CD4-positive, alpha-beta T cell (primary cell): ENCODE data around the gene COX19. TPM values are rescaled to one million over a fixed set of nuclear protein-coding genes. Genes with fewer than 3 reads are reported as not detected.

ENCODE experiments used
- ATAC-seq: fragments of 200-7000 bp; cut with Tn5 transposase; one replicate; pipeline ENCODE4 v1.10.0; 2022; ENCODE audit warnings: mild to moderate bottlenecking; ENCODE audit not compliant: poor library complexity
- CTCF ChIA-PET: fragments of 350-600 bp; sonication (Branson Sonifier 250); formaldehyde crosslinking; loops from one replicate; lab custom pipeline; 2021; ENCODE audit warnings: antibody characterized with exemption, inconsistent platforms; lab: Charles Lee
- POLR2A ChIA-PET: fragments of 350-600 bp; sonication (Branson Sonifier 250); formaldehyde crosslinking; loops from one replicate; lab custom pipeline; 2021; ENCODE audit warnings: antibody characterized with exemption, inconsistent platforms; lab: Charles Lee
- DNase-seq, 14 experiments: peaks; one replicate each; pipeline ENCODE4 v3.0.0-alpha.2; 2013 to 2020; ENCODE audit warnings: mixed read lengths in 2 of 14
- H3K27ac ChIP-seq, 2 donors: one replicate each; pipeline versions ENCODE4 v1.5.1 to v1.7.0; 2013; ENCODE audit warnings: low read length in 2 of 2, low read depth in 1 of 2, mild to moderate bottlenecking in 1 of 2
- H3K27me3 ChIP-seq, 2 experiments: 1 replicate in 1 of 2; 2 replicates in 1 of 2; pipeline versions ENCODE4 v1.6.1 to v1.7.0; 2013; ENCODE audit warnings: low read length in 2 of 2, control low read depth in 1 of 2, mild to moderate bottlenecking in 1 of 2, moderate library complexity in 1 of 2; ENCODE audit not compliant: insufficient read depth in 2 of 2, control insufficient read depth in 1 of 2
- H3K36me3 ChIP-seq: one replicate; pipeline ENCODE4 v1.6.1; 2013; ENCODE audit warnings: low read length, control low read depth; ENCODE audit not compliant: insufficient read depth
- H3K4me1 ChIP-seq: one replicate; pipeline ENCODE4 v1.6.1; 2013; ENCODE audit warnings: low read length, control low read depth; ENCODE audit not compliant: insufficient read depth
- H3K4me3 ChIP-seq: one replicate; pipeline ENCODE4 v1.5.1; 2013; ENCODE audit warnings: mild to moderate bottlenecking, low read length, moderate library complexity
- H3K9me3 ChIP-seq, 2 experiments: 1 replicate in 1 of 2; 2 replicates in 1 of 2; pipeline versions ENCODE4 v1.6.1 to v1.7.0; 2013; ENCODE audit warnings: low read length in 2 of 2, mild to moderate bottlenecking in 2 of 2, control low read depth in 1 of 2, moderate library complexity in 1 of 2; ENCODE audit not compliant: control insufficient read depth in 1 of 2, insufficient read depth in 1 of 2
- H3K27ac Mint-ChIP-seq: one replicate; pipeline ENCODE4 v1.8.0; 2020; ENCODE audit warnings: mixed read lengths
- H3K27me3 Mint-ChIP-seq: one replicate; pipeline ENCODE4 v1.8.0; 2021; ENCODE audit warnings: mixed read lengths
- H3K36me3 Mint-ChIP-seq: one replicate; pipeline ENCODE4 v1.8.0; 2021; ENCODE audit warnings: low read depth, mixed read lengths
- H3K4me1 Mint-ChIP-seq: one replicate; pipeline ENCODE4 v1.8.0; 2021; ENCODE audit warnings: low read depth, mixed read lengths
- H3K4me3 Mint-ChIP-seq: one replicate; pipeline ENCODE4 v1.8.0; 2020; ENCODE audit warnings: mild to moderate bottlenecking, mixed read lengths
- H3K9me3 Mint-ChIP-seq: one replicate; pipeline ENCODE4 v1.8.0; 2020; ENCODE audit warnings: mixed read lengths
- CTCF ChIP-seq: fragments of 200-600 bp; IDR thresholded peaks from one replicate; pipeline ENCODE4 v1.8.0; 2022; ENCODE audit warnings: antibody characterized with exemption, mild to moderate bottlenecking
- intact Hi-C, 2 experiments: fragments of 100-400 bp; cut with DNase I in 1 of 2; cut with micrococcal nuclease in 1 of 2; formaldehyde crosslinking; loops; one replicate each; pipeline versions ENCODE4 v1.15.1 to v1.9.0; 2023 to 2025; cut with DNase I, micrococcal nuclease
- total RNA-seq, 174 experiments: library from RNA in 2 of 174; stranded (reverse) in 2 of 174; gene quantifications; one replicate each; pipeline ENCODE4 v1.2.3 and lab custom pipeline; 2021 to 2026

COX19 gene
- total RNA-seq, 2 experiments from 2014 or later = 47.7 to 51.8 TPM

- no peak for ATAC-seq
- intact Hi-C loops = no loop called here
- ChIA-PET CTCF (interaction anchor here (2.3 kb wide), 1 partner anchor 48 kb away, joined by 5 read pairs; no protein-coding TSS in a partner anchor), POLR2A (no interaction called here)
- Histone ChIP-seq H3K36me3 (peaks cover 10% of the 10 kb centered on the region), H3K27me3 (no peaks in the 10 kb centered on the region), H3K4me1 (peaks cover 21% of the 10 kb centered on the region), H3K4me3 (no peak overlapping the region), H3K27ac (no peak overlapping the region), H3K9me3 (peaks cover 11 to 54% of the 10 kb centered on the region in 2 experiments)
- TF ChIP-seq CTCF = no peak
- Mint-ChIP-seq H3K27me3 (no peaks in the 10 kb centered on the region), H3K9me3 (no peaks in the 10 kb centered on the region), H3K4me3 (no peak overlapping the region), H3K36me3 (peaks cover 23% of the 10 kb centered on the region), H3K27ac (no peak overlapping the region), H3K4me1 (peaks cover 8% of the 10 kb centered on the region)
- DNase-seq = peak in 1 of 14 experiments; percentile 3
Observed at GRCh38 chr7:1018334-1018695, 43.0 kb upstream of the COX19 start.

GRCh38 chr7:1017586-1018333 is 42.4 kb upstream of the COX19 start:
- TF ChIP-seq CTCF = no peak
- H3K9me3 Mint-ChIP-seq = no peaks in the 10 kb centered on the region
- ChIA-PET CTCF (interaction anchor here (2.3 kb wide), 1 partner anchor 48 kb away, joined by 5 read pairs; no protein-coding TSS in a partner anchor), POLR2A (no interaction called here)
- peaks cover 10% of the 10 kb centered on the region for H3K36me3 ChIP-seq
- DNase-seq = no peak
- H3K27ac Mint-ChIP-seq = no peak overlapping the region
- peaks cover 11 to 49% of the 10 kb centered on the region in 2 experiments for H3K9me3 ChIP-seq
- H3K36me3 Mint-ChIP-seq = peaks cover 23% of the 10 kb centered on the region
- H3K27me3 ChIP-seq = no peaks in the 10 kb centered on the region
- ATAC-seq = no peak
- H3K27ac ChIP-seq = no peak overlapping the region
- no peak overlapping the region for H3K4me3 ChIP-seq
- H3K4me1 ChIP-seq = peaks cover 21% of the 10 kb centered on the region
- no peaks in the 10 kb centered on the region for H3K27me3 Mint-ChIP-seq
- intact Hi-C loops = no loop called here
- no peak overlapping the region for H3K4me3 Mint-ChIP-seq
- H3K4me1 Mint-ChIP-seq = peaks cover 8% of the 10 kb centered on the region

GRCh38 chr7:1016577-1017531 is 41.5 kb upstream of the COX19 start:
- no peak for TF ChIP-seq CTCF
- H3K36me3 ChIP-seq = peaks cover 10% of the 10 kb centered on the region
- intact Hi-C loops = no loop called here
- Mint-ChIP-seq H3K36me3 (peaks cover 16% of the 10 kb centered on the region), H3K27me3 (no peaks in the 10 kb centered on the region), H3K4me3 (no peak overlapping the region), H3K4me1 (peaks cover 8% of the 10 kb centered on the region), H3K27ac (no peak overlapping the region), H3K9me3 (no peaks in the 10 kb centered on the region)
- no peak for ATAC-seq
- CTCF ChIA-PET = no interaction called here
- H3K4me3 ChIP-seq = no peak overlapping the region
- POLR2A ChIA-PET = no interaction called here
- no peaks in the 10 kb centered on the region for H3K27me3 ChIP-seq
- peaks cover 29% of the 10 kb centered on the region for H3K4me1 ChIP-seq
- no peak for DNase-seq
- H3K27ac ChIP-seq = no peak overlapping the region
- peaks cover 11 to 43% of the 10 kb centered on the region in 2 experiments for H3K9me3 ChIP-seq
